ENCODE measurements around the gene SMAD4. TPM values are rescaled to one million over a fixed set of nuclear protein-coding genes. Genes with fewer than 3 reads are reported as not detected.
"Not testable (repeated sequence)": the region's sequence is repeated elsewhere in the genome, so short reads cannot be mapped to it uniquely, and the experiment has no call there.

SMAD4 gene
- total RNA-seq (2014; rRNA removed; shearing (Covaris generic)), result 47.2 and 120 TPM in 2 replicates

GRCh38 chr18:51029694-51030536 is at the start of gene SMAD4:
Gene SMAD4, plus strand, starts transcription at chr18:51030213. Its CDS starts 16,834 bp downstream, at chr18:51047047.
- DNase-seq (ENCODE audit: low spot score), result peak; percentile 91
- in situ Hi-C loops (cut with HindIII; ENCODE audit: low sequenced_read_pairs), result no loop called here

GRCh38 chr18:50981381-50981780 is 48.6 kb upstream of the SMAD4 start:
- no peak for DNase-seq (ENCODE audit: low spot score)
- in situ Hi-C loops (cut with HindIII; ENCODE audit: low sequenced_read_pairs), result no loop called here

- DNase-seq (ENCODE audit: low spot score), result peak; percentile 19
- in situ Hi-C loops (cut with HindIII; ENCODE audit: low sequenced_read_pairs), result no loop called here
These were observed 47.8 kb upstream of the SMAD4 start for GRCh38 chr18:50982086-50982801.

- in situ Hi-C loops (cut with HindIII; ENCODE audit: low sequenced_read_pairs), result no loop called here
- peak; percentile 67 for DNase-seq (ENCODE audit: low spot score)
These were observed 47.2 kb upstream of the SMAD4 start for GRCh38 chr18:50982802-50983179.

- DNase-seq (ENCODE audit: low spot score), result peak; percentile 87
- in situ Hi-C loops (cut with HindIII; ENCODE audit: low sequenced_read_pairs), result no loop called here
These were observed 43.5 kb upstream of the SMAD4 start for GRCh38 chr18:50986360-50987087.

- in situ Hi-C loops (cut with HindIII; ENCODE audit: low sequenced_read_pairs), result no loop called here
- DNase-seq (ENCODE audit: low spot score), result peak; percentile 66
These were observed 42.8 kb upstream of the SMAD4 start for GRCh38 chr18:50987261-50987660.

GRCh38 chr18:50989711-50990110 is 40.3 kb upstream of the SMAD4 start:
- no peak for DNase-seq (ENCODE audit: low spot score)
- in situ Hi-C loops (cut with HindIII; ENCODE audit: low sequenced_read_pairs), result no loop called here

- in situ Hi-C loops (cut with HindIII; ENCODE audit: low sequenced_read_pairs), result no loop called here
- DNase-seq (ENCODE audit: low spot score), result no peak
These were observed 37.7 kb upstream of the SMAD4 start for GRCh38 chr18:50992351-50992762.

GRCh38 chr18:50994031-50994430 is 36.0 kb upstream of the SMAD4 start:
- no peak for DNase-seq (ENCODE audit: low spot score)
- in situ Hi-C loops (cut with HindIII; ENCODE audit: low sequenced_read_pairs), result no loop called here

- DNase-seq (ENCODE audit: low spot score); in situ Hi-C loops (cut with HindIII; ENCODE audit: low sequenced_read_pairs): not testable (repeated sequence)
These were observed 26.8 kb upstream of the SMAD4 start for GRCh38 chr18:51003174-51003573.

GRCh38 chr18:51006061-51006818 is 23.8 kb upstream of the SMAD4 start:
- DNase-seq (ENCODE audit: low spot score), result no peak
- in situ Hi-C loops (cut with HindIII; ENCODE audit: low sequenced_read_pairs), result no loop called here

GRCh38 chr18:51006948-51007789 is 22.8 kb upstream of the SMAD4 start:
- in situ Hi-C loops (cut with HindIII; ENCODE audit: low sequenced_read_pairs), result no loop called here
- DNase-seq (ENCODE audit: low spot score), result no peak

GRCh38 chr18:51007790-51008139 is 22.2 kb upstream of the SMAD4 start:
- no peak for DNase-seq (ENCODE audit: low spot score)
- in situ Hi-C loops (cut with HindIII; ENCODE audit: low sequenced_read_pairs), result no loop called here

GRCh38 chr18:51009072-51009471 is 20.9 kb upstream of the SMAD4 start:
- in situ Hi-C loops (cut with HindIII; ENCODE audit: low sequenced_read_pairs), result no loop called here
- no peak for DNase-seq (ENCODE audit: low spot score)

GRCh38 chr18:51010218-51010617 is 19.8 kb upstream of the SMAD4 start:
- no peak for DNase-seq (ENCODE audit: low spot score)
- in situ Hi-C loops (cut with HindIII; ENCODE audit: low sequenced_read_pairs), result no loop called here

- DNase-seq (ENCODE audit: low spot score), result no peak
- in situ Hi-C loops (cut with HindIII; ENCODE audit: low sequenced_read_pairs), result no loop called here
These were observed 18.3 kb upstream of the SMAD4 start for GRCh38 chr18:51011709-51012108.

- no peak for DNase-seq (ENCODE audit: low spot score)
- in situ Hi-C loops (cut with HindIII; ENCODE audit: low sequenced_read_pairs), result no loop called here
These were observed 17.6 kb upstream of the SMAD4 start for GRCh38 chr18:51012441-51012840.

- in situ Hi-C loops (cut with HindIII; ENCODE audit: low sequenced_read_pairs), result no loop called here
- DNase-seq (ENCODE audit: low spot score), result no peak
These were observed 16.8 kb upstream of the SMAD4 start for GRCh38 chr18:51013259-51013658.
